NCI-H146 treated with DMSO at 0.1 percent for 48 hours (cell line): ENCODE measurements around the gene PDE5A.

ENCODE experiments used
- DNase-seq: peaks from one replicate; lab custom pipeline; 2025; ENCODE audit not compliant: unreplicated experiment; lab: John Stamatoyannopoulos, UW

Gene PDE5A

DNA sequence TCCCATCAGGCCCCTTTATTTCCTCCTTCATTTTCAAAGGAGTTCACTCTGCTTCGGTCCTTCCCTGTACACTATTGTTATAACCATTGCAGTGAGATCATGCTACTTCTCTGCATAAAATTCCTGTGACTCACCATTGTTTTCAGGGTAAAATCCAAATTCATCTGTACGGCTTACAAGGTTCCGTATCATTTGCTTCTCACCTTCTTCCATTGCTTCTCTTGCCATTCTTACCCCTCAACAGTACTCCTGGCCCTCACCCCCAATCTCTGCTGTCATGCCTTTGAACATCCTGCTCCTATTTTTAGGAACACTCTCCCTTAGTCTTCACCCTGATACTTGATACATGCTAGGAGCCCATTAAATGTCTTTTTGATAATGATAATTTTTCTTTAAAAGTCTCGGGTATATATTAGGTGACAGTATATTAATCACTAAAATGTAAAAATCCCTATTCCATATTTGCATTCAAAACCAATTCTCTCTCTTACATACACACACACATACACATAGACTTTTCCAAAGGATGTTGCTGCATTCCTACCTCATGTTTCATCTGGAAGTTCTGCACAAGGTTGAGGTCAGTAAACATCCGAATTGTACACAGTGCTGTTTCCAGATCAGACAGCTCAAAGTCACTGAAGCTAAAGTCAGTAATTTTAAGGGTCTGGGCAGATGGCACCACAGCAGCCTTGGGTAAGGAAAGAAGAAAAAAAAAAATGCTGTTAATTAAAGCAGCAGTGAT lies 103.4 kb downstream of the PDE5A start:
- DNase-seq: no peak

DNA sequence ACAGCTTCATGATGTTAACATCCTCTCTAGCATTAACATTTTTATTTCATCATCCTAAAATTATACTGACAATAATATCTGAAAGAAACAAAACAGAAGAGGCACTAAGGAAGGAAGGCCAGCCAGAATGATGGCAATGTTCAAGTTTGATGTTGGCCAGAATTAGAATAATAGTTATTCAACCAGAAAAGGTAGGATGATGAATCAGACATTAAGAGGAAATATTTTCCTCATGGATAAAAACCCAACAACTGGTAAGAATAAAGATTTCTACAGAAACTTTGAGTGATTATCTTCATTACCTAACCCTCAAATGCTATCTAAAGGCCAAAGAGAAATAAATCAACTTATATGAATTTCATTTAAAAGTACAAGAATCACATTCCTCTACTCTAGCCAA lies 105.2 kb downstream of the PDE5A start:
- DNase-seq: no peak

DNA sequence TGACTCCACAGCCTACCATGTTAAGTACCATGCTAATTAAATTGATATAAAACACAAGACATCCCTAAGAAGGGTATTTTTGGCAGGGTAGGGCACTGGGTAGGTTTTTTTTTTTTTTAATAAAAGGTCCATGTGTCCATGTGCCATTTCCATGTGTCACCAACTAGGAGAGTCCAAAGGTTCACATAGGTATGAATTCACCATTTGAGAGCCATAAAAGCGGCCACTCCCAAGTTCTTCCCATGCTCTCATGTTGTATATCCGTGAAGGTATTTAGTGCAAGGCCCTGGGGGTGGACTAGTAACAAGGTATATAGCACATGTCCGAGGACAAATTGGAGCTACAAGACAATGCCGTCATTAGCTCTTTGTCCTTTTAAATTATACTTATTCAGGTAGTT lies 107.3 kb downstream of the PDE5A start:
- no peak for DNase-seq

GRCh38 chr4:119518915-119519410 lies 109.6 kb downstream of the PDE5A start:
- DNase-seq: no peak

- no peak for DNase-seq
These were observed 110.2 kb downstream of the PDE5A start for GRCh38 chr4:119518230-119518892.

DNA sequence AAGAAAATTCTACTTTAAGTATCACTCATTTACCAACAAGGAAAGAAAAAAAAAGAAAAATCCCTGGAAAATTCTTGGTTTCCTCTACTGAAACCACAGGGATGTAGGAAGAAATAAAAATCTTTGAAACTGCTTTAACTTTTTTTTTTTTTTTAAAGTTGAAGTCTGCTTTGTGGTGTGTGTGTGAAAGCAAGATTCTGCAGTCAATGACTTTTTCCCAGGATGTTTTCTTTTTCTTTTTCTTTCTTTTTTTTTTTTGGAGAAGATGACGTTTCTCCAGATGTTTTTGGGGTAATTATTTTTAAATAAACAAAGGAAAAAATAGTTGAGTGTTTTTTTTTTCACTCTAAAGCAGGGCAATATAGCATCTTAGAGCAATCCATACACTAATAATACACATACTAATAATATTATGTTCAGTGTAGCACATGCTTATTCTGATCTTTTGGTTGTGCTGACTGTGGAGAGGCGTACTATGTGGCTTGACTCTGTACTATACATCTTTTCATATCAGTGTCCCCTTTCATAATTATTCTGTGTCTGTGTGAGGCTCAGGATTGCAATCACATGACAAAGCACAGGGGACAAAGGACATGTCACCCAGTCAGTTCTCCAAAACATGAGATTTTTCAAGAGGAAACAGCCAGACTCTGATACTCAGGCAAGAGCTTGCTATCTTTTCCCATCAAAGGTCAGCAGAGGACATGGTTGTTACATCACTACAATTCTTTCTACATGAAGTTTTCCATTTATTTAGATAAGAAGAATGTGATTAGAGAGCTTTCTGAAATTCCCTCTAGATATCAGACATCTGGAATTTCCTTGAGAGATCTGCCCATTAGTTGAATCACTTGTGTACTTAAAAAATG lies 111.0 kb downstream of the PDE5A start:
- no peak for DNase-seq

GRCh38 chr4:119512398-119512797 lies 116.2 kb downstream of the PDE5A start:
- DNase-seq: no peak

DNA sequence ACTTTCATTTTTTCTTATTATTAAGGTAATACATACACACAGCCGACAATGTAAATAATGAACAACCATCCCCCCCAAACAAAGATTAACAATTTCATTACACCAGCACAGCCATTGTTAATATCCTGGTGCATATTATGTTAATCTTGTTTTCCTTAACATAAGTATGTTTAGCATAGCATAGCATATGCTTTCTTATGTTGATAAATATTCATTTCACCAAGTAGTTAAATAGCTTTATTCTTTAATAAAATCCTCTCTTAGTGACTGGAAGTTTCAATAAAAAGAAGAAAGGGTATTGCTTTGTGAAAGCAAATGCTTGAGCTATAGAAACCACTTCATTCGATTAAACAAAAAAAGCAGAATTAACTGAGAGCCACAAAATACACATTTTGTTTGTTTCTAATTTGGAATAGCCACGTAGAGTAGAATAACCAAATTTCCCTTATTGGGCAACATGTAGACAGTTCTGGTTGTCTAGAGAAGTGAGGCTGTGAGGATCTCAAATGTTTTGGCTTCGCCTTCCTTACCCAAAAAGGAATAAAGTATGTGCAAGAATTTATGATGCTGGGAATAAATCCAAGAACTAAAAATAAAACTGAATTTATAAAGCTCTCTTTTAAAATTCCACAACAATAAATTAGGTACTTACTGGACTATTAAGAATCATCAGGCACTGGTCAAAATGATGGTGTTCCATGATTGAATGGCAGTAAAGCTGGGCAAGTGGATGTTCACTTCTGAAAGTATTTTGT lies 118.0 kb downstream of the PDE5A start:
- DNase-seq: no peak

DNA sequence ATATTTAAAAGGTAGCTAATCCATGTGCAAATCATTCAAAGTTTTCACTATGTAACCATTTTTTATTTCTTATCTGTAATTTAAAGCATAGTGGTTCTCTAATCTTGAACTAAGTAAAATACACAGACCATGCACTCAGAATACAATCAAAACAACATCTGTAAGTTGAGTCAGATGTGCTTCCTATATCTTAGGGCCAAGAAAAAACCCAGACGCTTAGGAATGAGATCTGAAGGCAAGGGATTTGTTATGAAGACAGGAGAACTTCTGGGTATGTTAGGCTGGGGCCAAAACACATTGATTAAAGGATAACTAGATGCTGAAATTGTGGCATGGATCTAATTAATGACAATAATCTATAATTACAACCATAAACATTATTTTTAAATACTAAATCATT lies 120.3 kb downstream of the PDE5A start:
- DNase-seq: no peak

DNA sequence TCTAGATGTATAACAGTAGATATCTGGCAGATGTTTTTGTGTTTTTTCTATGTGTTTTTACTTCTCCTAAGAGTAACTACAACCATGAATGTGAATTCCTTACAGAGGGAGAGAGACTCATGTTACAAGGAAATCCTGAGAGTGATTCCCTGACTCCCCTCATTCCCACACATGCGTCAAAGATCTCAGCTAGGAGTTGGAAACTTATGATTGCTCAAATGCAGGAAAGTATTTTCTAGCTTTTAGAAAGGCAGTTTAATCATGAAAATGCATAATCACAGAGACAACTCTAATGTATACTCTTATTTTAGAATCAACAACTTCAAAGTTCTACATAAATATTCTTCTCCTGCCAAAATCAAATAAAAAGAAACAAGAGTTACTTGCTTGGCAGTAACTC lies 121.8 kb downstream of the PDE5A start:
- no peak for DNase-seq

- no peak for DNase-seq
These were observed 124.0 kb downstream of the PDE5A start for GRCh38 chr4:119504616-119505015.

GRCh38 chr4:119501740-119502139 lies 126.9 kb downstream of the PDE5A start:
- no peak for DNase-seq

- DNase-seq: no peak
These were observed 130.1 kb downstream of the PDE5A start for GRCh38 chr4:119498527-119498926.

- no peak for DNase-seq
These were observed 134.7 kb downstream of the PDE5A start for GRCh38 chr4:119493886-119494285.

- DNase-seq: no peak
These were observed 135.2 kb downstream of the PDE5A start for GRCh38 chr4:119493419-119493818.

DNA sequence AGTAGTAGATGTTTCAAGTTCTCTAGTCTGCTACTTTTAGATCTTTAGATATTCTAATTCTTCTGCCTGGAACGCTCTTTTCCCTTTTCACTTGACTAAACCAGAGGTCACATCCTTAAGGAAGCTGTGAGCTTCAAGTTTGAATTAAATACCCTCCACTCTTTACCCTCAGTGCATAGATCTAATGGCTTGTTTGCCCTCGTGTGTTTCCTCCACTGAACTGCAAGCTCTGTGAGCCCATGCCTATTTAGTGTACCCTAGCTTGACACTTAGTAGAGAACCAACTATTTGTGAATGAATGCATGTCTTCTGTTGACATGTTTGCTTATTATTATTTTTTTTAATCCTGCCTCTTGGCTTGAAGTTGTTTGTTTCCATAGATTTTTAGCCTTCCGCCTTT lies 138.3 kb downstream of the PDE5A start:
- DNase-seq: no peak

- no peak for DNase-seq
These were observed 139.3 kb downstream of the PDE5A start for GRCh38 chr4:119489305-119489704.

- DNase-seq: no peak
These were observed 148.3 kb downstream of the PDE5A start for GRCh38 chr4:119480331-119480730.

DNA sequence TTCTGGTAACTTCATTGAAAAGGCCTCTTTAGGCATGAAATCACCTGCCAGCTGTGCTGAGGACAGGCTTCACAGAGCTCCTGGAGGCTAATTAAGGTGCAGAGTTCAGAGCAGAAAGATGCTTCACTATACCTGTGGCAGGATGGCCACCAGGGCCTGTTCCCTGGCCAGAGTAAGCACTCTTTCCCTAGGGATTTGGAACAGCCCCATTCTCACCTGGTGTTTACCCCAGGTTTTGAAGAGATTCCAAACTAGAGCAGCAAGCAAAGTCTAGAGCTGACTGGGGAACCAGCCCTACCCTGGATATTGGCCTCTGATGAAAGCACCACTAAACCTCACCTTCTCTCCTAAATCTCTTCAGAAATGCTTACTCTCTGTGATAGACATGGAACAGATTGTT lies 148.8 kb downstream of the PDE5A start:
- no peak for DNase-seq

DNA sequence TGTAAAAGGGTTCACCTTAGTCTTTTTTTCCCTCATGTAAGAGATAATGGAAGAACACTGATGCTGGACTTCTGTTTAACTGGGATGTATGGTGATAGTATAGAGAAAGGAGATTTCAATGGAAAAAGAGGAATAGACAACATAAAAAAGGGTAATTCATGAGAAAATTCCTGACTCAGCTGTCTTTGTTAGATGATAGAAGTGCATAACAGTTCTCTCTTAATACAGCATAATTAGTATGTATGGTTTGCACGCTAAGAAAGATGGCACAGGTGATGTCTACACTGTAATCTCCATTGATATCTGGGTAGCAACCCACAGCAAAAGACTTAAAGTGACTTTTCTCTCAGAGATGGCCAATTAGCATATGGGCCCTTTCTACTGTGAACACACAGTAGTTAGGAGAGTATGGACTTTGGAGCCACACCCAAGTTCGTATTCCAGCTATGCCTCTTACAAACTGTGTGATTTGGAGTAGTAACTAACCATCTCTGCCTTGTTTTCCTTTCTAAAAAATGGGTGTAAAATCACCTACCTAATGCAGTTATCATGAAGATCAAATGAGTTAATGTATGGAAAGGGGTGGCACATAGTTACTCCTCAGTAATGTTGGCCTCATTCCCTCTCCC lies 149.3 kb downstream of the PDE5A start:
- DNase-seq: no peak
